IPS DF 4.7 (cell line): ENCODE data around the gene LRFN5.
A peak's percentile ranks its signal among the peaks of the same experiment; 100 is the strongest.

Experiments used
- DNase-seq: peaks from one replicate; pipeline ENCODE4 v3.0.0-alpha.2; 2013; ENCODE audit warnings: low spot score; ENCODE audit errors: extremely low read depth

LRFN5 gene

DNA sequence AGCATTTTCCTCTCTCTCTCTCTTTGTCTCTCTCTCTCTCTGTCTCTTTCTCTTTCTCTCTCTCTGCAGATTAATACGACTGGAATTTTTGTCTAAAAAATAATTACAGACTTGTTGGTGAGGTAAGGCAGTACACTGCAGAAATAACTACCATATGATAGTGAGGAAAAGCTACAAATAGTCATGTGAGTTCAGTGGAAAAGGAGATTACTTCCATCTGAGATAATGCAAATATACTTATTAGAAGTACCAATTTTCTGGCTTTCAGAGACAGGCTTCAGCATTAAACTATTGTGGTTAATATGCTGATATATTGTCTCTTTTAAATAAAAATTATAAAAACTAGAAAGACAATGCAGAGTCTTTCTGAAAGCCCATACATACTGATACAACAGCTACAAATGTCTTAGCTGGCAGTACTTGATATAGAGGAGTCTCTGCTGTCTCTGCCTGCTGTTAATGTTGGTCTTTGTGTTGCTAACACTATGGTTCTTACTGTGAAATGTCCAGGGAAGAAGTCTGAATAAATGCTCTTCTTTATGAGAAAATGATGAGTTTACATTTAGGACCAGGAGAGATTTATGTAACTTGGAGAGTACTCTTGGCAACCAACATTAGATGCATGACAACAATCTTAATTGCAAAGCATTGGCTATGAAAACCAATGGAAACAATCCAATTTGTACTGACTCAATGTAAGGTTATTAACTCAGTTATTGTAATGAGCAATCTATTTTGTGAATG lies 167.0 kb downstream of the LRFN5 start:
- no peak for DNase-seq

DNA sequence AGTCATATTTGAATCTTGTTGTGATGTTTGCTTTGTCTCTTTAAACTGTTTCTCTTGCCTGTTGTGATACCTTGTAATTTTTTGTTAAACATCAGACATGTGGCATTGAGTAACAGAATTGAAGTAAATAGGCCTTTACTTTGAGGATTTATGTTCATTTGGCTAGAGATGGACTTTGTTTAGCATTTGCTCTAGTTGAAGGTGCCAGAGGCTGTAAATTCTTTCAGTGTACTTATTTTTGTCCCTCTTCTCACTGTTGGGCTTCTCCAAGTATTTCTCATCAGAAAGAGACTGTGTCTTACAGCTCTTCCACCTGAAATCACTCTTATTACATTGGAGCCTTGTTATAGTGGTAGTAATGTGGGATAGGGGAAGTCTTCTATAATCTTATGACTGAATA lies 175.8 kb downstream of the LRFN5 start:
- no peak for DNase-seq

DNA sequence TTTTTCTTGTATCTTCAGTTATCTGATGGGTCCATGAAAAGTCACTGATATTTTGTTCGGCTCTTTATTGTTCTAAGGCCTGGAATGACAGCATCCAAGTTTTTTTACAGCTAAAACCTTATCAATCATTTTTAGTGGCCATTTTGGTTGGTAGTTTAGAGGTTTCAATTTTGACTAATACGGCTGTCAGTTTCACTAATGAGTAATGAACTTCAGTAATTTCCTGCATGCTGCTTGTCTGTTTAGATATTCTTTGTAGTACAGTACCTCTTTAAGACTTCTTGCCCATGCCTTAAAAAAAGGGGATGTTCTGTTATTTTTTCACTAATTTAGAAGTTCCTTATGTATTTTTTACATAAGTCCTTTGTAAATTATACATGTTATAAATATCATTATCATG lies 176.7 kb downstream of the LRFN5 start:
- no peak for DNase-seq

DNA sequence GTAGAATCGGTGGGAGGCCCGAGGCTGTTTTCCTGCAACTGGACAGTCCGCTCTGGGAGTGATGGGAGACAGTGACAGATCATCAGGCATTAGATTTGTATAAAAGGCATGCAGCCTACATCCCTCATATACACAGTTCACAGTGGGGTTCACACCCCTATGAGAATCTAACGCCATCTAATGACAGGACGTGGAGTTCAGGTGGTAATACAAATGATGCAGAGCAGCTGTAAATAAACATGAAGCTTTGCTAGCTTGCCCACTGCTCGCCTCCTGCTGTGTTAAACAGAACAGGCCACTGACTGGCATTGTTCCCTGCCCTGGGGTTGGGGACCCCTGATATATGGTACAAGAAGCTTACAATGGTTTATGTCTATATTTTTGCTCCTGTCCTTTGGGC lies 179.0 kb downstream of the LRFN5 start:
- DNase-seq, result no peak

DNA sequence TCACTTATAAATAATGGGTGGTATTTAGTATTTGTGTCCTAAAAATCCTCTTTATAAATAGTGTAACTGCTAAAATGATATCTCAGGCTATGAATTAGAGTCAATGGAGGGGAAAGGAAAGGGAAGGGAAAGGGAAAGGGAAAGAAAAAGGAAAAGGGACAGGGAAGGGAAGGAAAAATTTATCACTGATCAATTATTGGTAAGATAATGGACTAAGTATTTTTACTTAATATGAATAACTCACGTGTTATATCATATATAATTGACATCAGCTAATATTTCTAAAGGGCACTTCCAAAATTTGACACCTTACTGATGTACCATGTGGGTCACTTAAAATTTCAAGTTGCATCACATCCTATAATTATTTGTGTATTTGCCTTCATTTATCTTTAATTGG lies 193.1 kb downstream of the LRFN5 start:
- DNase-seq, result no peak

DNA sequence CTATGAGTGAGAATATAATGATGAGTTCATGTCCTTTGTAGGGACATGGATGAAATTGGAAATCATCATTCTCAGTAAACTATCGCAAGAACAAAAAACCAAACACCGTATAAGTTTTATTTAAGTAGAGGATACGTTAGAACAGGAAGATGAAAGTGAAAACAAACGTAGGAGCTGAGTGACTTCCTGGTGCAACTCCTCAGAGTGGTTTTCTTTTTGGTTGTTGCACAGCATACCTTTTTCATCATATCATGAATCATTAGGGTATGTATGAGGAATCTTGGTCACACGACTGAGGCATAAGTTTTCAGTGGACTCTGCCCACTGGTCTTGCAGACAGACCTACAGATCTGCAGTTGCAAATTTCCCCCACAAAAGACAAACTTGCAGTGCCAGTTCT lies 199.0 kb downstream of the LRFN5 start:
- DNase-seq, result no peak

DNA sequence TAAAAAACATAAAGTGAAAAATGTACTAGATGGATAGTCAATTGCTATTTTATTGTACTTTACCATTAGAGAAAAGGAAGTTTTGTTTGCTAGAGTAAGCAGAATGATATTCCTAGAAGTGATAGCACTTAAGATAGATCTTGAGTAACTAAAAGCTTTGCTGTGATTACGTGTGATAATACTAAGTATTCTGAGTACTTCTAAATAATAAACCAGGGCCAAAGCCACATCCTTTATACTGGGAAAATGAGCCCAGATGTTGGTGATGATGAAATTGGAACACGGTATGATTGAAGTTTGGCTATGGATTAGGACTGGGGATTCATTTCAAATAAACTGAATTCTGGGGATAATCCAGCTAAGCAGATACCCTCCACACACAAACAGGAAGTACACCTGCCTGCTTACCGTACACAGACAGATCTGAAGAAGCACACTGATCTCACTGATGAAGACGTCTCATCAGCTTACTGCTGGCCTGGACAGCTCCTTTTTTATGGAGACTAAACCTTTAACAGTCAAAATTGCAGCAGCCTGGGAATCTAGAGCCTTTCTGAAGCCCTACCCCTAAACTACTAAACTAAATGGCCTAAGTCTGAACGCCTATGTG lies 199.8 kb downstream of the LRFN5 start:
- no peak for DNase-seq

DNA sequence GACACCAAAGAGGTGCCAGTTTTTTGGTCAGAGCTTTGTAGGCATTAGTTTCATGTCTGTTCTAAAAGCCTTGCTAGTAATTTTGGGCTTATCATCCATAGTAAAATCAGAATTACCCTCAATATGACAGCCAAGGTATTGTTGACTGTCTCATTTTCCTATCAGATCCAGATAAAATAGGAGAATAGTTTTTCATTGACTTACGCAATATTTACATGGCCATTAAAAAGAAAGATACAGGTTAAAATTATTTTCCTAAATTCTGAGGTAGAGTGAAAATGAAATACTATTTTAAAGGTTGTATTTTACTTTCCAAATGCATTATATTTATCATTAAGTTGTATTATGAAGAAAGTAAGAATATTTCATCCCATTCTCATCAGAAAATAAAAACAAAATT lies 203.7 kb downstream of the LRFN5 start:
- DNase-seq, result no peak

DNA sequence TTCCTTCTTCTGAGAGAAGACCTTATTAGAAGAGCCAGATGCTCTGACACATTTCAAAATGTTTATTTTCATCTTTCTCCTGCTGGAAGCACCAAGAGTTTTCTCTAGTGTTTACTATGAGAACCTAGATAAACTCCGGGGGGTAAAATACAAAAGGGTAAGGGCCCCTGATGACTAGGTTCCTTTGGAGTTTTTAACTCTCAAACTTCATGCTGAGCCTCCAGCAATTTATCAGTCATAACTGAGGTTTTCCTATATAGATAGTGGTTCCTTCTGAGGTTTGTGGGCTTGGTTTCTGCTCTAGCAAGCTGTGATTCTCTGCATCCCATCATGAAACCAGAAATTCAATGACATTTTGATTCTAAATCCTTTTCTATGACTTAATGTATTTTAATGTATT lies 210.9 kb downstream of the LRFN5 start:
- DNase-seq, result no peak

DNA sequence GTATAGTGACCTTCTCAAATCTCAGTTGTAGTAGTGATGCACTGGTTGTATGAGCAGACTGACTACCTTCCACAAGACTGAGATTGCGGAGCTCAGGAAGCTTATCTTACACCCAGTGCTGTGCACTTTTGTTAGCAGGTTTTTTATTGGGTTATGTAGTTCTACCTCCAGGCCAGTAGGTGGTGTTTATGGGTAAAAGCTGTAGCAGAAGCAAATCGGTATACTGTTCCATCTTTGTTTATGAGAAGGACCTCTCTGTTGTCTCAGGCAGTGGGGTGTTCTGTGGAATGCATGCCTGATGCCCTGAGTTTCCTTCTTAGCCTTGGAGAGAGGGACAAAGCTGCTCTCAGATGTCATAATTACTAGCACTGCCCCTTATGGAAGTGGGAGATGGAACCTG lies 217.8 kb downstream of the LRFN5 start:
- DNase-seq, result no peak

DNA sequence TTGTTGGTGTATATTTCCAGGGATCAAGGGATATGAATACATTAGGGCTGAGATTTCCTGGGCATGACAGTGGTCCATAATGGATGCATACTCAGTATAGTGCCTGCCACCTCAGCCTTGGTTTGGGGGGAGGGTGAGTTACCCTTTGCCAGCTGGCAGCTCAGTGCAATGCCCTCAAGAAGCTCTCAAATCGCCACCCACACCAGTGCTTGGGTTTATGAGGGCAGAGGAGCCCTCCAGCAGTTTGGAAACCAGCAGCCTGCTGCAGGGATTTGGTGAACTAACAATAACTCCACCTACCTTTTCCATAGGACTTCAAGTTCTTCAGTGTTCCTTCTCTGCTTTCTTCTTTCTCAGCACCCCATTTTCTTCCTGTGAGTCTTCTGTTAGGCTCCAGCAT lies 218.9 kb downstream of the LRFN5 start:
- DNase-seq, result no peak

DNA sequence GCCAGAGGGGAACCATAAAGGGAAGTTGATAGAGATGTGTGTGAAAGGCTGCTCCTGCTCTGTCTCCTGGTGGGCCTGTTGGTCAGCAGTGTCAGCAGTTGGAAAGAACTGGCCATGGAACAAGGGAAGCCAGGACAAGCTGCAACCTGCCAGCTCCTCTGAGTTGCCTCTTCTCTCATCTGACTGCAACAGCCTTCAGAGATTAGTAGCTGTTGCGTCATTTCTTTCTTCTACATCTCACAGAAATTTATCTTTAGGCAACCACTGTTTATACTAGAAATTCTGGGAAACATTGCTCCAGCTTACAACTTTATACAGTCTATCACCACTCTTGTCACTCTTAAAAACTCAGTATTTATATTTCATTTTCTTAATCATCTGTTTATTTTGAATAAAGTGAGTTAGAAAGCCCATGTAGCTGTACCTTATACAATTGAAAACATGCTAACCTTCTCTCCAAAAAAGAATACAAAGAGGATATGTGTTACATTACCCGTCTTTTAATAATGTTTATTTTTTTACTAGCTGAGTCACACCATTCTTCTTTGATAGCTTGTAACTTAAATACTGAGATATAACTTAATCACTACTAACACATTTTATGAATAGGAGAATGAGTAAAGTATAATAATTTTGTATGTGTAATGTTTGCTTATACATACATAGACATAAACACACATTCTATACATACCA lies 224.2 kb downstream of the LRFN5 start:
- no peak for DNase-seq

DNA sequence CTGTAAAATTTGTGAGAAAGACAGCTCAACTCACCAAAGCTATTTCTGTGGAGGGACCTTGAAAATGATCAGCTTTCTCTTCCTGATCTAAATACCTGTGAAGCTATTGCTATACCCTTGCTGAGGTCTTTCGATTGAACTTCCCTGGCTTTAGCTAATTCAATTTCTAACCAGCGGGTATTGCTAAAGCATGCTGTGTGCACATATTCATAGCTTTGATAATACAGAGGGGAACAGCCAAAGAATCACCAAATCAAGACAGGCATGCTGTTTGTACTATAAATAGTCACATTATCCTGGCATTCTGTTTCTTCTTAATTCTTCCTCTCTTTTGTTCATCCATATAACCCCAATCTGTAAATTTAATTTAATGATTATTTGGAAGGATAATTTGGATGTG lies 233.0 kb downstream of the LRFN5 start:
- no peak for DNase-seq

DNA sequence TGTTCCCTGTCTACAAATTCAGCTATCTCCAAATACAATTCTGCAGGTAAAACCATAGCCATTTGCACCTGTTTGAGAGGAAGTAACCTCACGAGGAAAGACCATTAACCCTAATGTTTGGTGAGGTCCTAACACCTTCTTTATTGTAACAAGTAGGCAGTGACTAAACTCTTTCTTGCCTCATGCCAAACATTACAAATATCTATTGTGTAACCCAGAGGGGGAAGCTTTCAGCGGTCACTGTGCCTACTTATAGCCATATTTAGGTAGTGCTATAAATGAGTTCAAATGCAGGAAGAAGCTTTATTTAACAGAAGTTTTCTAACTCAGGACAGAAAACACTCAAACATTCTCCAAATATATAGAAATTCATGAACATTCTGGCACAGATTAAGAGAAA lies 252.7 kb downstream of the LRFN5 start:
- DNase-seq, result no peak

DNA sequence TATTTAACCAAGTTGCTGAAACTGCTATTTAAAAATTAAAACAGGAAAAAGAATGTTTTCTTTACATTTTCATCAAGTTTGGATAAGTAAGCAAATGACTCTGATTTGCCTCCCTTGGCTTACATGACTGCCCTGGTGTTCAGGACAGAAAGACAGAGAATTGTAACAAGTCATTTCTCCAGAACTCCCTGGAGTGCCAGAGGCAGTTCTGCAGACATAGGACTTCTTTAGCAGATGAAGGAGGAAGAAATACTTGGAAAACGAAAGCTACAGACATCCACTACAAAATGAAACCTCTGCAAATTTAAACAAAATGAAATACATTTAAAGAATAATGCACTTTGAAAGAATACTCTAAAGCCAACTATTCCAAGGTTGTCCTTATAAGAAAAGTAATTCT lies 253.9 kb downstream of the LRFN5 start:
- DNase-seq, result no peak

DNA sequence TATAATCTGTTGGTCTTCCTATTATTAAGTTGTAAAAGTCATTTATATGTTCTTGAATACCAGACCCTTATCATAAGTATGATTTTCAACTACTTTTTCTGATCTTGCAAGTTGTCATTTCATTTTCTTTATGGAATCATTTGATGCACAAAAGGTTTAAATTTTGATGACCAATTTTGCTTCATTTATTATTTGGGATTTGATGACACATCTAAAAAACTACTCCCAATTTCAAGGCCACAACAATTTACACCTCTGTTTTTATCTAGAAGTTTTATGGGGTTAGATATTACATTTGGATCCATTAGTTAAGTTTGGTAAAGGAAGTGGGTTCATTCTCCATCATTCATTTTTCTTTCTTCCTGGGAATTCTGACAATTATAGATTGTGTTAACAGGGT lies 259.2 kb downstream of the LRFN5 start:
- DNase-seq, result no peak

DNA sequence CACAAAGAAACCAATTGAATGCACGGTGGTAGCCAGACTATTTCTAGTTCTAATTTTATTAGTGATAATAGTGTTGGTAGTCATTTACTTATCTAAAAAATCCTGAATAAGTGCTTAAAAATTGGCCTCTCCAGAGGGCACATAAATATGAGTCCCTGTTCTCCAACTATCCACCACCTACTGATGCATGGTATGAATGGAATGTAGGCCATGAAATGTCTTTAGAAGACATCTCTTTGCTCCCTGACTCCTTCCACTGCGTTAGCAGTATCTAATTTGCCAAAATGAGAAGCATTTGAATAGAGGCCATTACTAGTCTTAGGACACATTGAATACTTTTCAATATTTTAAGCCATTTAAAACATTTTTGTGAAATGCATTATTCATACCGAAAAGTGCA lies 261.7 kb downstream of the LRFN5 start:
- DNase-seq, result peak; percentile 3

DNA sequence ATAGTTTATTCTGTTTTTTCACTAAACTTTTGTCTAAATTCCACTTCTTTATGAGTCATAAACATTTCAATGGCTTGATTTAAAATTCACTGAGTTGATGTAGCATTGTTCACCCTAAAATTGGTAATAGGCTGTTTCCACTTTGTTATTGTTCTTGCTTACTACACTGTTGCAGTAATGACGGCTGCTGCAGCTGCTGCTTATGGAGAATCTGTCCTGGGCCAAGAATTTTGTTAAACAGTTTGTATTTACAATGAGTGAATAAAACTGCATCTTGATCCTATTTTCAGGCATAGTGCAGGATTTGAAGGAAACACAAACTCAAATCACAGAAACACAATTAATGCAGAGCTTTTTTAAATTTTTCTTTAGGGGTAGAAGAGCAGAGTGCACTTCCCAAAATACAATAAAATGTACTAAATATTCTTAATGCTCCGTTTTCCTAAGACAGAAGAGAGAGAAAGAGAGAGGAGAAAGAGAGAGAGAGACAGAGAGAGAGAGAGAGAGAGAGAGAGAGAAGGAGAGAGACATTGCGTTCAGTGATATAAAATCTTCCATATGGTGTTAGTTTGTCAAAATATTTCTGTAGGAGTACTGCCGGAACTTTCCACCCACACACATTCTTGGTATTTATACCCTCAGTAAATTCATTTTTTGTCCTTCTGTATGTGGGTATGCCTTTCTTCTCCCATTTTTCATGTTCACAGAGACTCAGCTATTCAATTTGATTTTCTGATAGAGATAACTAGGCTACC lies 266.4 kb downstream of the LRFN5 start:
- no peak for DNase-seq

DNA sequence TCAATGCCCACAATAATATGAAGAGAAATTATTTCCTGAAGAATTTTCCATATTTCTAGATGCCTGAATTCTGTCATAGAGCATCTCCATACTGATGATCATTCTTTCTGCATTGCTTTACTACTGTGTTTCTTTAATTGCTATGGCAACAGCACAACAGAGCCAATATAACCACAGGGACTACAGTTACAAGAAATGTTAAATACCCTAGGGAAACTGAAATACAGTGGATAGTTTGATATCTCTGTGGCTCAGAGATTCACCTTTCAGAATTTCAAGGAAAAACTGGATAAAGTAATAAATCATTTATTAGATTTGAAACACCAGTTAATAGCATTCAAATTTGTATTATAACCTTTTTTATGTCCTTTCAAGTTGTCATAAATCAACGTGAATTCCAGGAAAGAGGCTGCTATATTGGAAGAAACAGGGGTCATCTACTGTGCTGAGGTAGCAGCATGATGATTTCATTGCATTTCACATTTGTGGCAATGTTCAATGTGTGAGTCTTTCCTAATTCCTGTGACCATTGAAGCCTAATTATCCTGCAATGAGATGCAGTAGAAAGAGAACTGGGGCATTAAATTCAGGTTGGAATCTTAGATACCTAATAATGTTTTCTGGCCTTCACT lies 267.1 kb downstream of the LRFN5 start:
- no peak for DNase-seq

DNA sequence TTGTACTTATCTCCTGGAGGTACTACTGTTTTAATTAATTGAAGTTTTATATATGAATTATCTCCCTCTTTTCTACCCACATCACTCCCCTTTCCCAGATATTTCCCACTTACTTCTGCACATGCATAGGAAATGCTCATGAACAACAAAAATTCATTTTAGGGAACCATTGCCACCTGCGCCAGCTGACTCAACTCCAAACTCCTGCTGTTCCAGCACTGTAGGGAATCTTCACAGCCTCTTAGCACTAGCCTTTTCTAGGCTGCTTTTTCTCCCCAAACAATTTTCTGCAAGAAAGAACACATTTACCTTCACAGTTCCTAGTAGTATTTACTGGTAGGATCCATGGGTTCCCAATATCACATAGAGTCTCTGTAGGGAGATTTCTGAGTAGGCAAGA lies 268.4 kb downstream of the LRFN5 start:
- no peak for DNase-seq

DNA sequence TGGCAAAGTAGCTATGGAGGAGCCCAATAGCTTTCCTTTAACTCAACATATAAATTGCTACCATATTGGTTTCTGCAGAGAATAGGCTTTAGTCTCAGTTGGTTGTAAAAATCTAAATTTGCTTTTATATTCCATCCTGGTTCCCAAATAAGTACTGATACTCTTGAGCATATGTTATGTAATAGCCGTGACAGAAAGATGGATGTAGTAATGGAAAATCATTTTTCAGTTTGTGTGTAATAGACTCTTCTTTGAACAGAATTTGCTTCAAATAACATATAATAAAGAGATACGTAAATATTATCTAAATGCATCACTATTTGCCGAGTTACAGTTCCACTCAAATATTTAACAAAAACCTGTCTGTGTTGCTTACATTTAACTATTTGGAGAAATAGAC lies 271.6 kb downstream of the LRFN5 start:
- no peak for DNase-seq

DNA sequence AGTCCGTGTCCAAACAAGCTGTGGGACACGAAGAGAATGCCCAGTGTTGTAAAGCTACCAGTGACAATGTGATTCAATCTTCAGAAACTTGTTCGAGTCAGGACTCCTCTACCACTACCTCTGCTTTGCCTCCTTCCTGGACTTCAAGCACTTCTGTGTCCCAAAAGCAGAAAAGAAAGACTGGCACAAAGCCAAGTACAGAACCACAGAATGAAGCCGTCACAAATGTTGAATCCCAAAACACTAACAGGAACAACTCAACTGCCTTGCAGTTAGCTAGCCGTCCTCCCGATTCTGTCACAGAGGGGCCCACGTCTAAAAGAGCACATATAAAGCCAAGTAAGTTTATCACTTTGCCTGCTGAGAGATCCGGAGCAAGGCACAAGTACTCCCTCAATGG lies 284.9 kb downstream of the LRFN5 start:
- DNase-seq, result no peak
